IMR-90 (cell line): Measurements from ENCODE around the gene SDR39U1. TPM values are rescaled to one million over a fixed set of nuclear protein-coding genes. Genes with fewer than 3 reads are reported as not detected.

Experiments
- ATAC-seq: fragments of 200-7000 bp; cut with Tn5 transposase; 2 replicates; pipeline ENCODE4 v1.9.1; 2020; ENCODE audit warnings: low read depth, mild to moderate bottlenecking, moderate library complexity
- BruUV-seq: library from RNA; stranded (reverse); fragments of 400-500 nt; replicated peaks from 2 replicates; lab custom pipeline; 2021; lab: Mats Ljungman, UMichigan
- CTCF ChIA-PET: fragments of 300-600 bp; formaldehyde crosslinking; extraction: SDS; loops from one replicate; lab custom pipeline; 2021; ENCODE audit warnings: antibody characterized with exemption; lab: Yijun Ruan, JAX
- POLR2A ChIA-PET: fragments of 300-600 bp; sonication (Branson Sonifier 250); formaldehyde crosslinking; loops from one replicate; lab custom pipeline; 2022; ENCODE audit warnings: antibody characterized with exemption; ENCODE audit not compliant: unreplicated experiment; lab: Charles Lee
- DNase-seq: peaks from one replicate; pipeline ENCODE4 v3.0.0; 2013
- H2AFZ ChIP-seq: replicated peaks from 2 replicates; pipeline ENCODE3; 2013; ENCODE audit warnings: low read length, mild to moderate bottlenecking; ENCODE audit not compliant: poor library complexity
- H2AK5ac ChIP-seq: 2 replicates; pipeline ENCODE4 v1.6.1; 2013; ENCODE audit warnings: low read depth, low read length, inconsistent platforms
- H2AK9ac ChIP-seq: replicated peaks from 2 replicates; pipeline ENCODE3; 2013; ENCODE audit warnings: mild to moderate bottlenecking, low read depth, low read length, moderate library complexity; ENCODE audit not compliant: poor library complexity
- H2BK120ac ChIP-seq: 2 replicates; pipeline ENCODE4 v1.6.1; 2013; ENCODE audit warnings: low read depth, low read length, inconsistent platforms
- H2BK15ac ChIP-seq: 3 replicates; pipeline ENCODE4 v1.6.1; 2013; ENCODE audit warnings: low read depth, low read length, inconsistent platforms
- H2BK20ac ChIP-seq: 2 replicates; pipeline ENCODE4 v1.6.1; 2013; ENCODE audit warnings: low read depth, mild to moderate bottlenecking, inconsistent platforms, low read length, moderate library complexity
- H2BK5ac ChIP-seq: 2 replicates; pipeline ENCODE4 v1.6.1; 2013; ENCODE audit warnings: mild to moderate bottlenecking, low read depth, low read length, inconsistent platforms; ENCODE audit not compliant: poor library complexity, severe bottlenecking
- H3K14ac ChIP-seq: replicated peaks from 2 replicates; pipeline ENCODE4 v1.6.1; 2013; ENCODE audit warnings: low read depth, low read length, inconsistent platforms
- H3K18ac ChIP-seq: 2 replicates; pipeline ENCODE4 v1.6.1; 2013; ENCODE audit warnings: low read depth, low read length, control low read depth
- H3K23ac ChIP-seq: 2 replicates; pipeline ENCODE4 v1.6.1; 2013; ENCODE audit warnings: low read depth, low read length, inconsistent platforms
- H3K27ac ChIP-seq: 2 replicates; pipeline ENCODE4 v1.5.1; 2013; ENCODE audit warnings: mild to moderate bottlenecking, control low read depth, low read length; ENCODE audit not compliant: insufficient read depth
- H3K27me3 ChIP-seq: 2 replicates; pipeline ENCODE4 v1.6.1; 2013; ENCODE audit warnings: low read length; ENCODE audit not compliant: control insufficient read depth, insufficient read depth
- H3K36me3 ChIP-seq: 2 replicates; pipeline ENCODE4 v1.6.1; 2013; ENCODE audit warnings: low read length, mixed read lengths; ENCODE audit not compliant: control insufficient read depth, insufficient read depth
- H3K4ac ChIP-seq: 2 replicates; pipeline ENCODE4 v1.6.1; 2013; ENCODE audit warnings: low read depth, low read length, inconsistent platforms
- H3K4me1 ChIP-seq: 2 replicates; pipeline ENCODE4 v1.6.1; 2013; ENCODE audit warnings: low read length, mixed read lengths; ENCODE audit not compliant: control insufficient read depth, insufficient read depth
- H3K4me2 ChIP-seq: 2 replicates; pipeline ENCODE4 v1.6.1; 2013; ENCODE audit warnings: low read depth, mild to moderate bottlenecking, control low read depth, low read length, moderate library complexity
- H3K4me3 ChIP-seq: 2 replicates; pipeline ENCODE4 v1.5.1; 2013; ENCODE audit warnings: low read depth, mild to moderate bottlenecking, control low read depth, low read length, moderate library complexity; ENCODE audit not compliant: insufficient read depth
- H3K56ac ChIP-seq: 2 replicates; pipeline ENCODE4 v1.6.1; 2013; ENCODE audit warnings: low read length, inconsistent platforms; ENCODE audit not compliant: insufficient read depth; ENCODE audit errors: extremely low read depth
- H3K79me1 ChIP-seq, 2 experiments: 2 replicates each; pipeline ENCODE4 v1.6.1; 2013; ENCODE audit warnings: low read length in 2 of 2, inconsistent platforms in 1 of 2, low read depth in 1 of 2
- H3K9ac ChIP-seq: 2 replicates; pipeline ENCODE4 v1.6.1; 2013; ENCODE audit warnings: low read depth, low read length, control low read depth
- H3K9me1 ChIP-seq: 2 replicates; pipeline ENCODE4 v1.6.1; 2013; ENCODE audit warnings: low read length, inconsistent platforms; ENCODE audit not compliant: insufficient read depth
- H3K9me3 ChIP-seq: 2 replicates; pipeline ENCODE4 v1.6.1; 2013; ENCODE audit warnings: low read length; ENCODE audit not compliant: control insufficient read depth, insufficient read depth
- H4K20me1 ChIP-seq: 2 replicates; pipeline ENCODE4 v1.6.1; 2013; ENCODE audit warnings: low read length, inconsistent platforms; ENCODE audit not compliant: insufficient read depth
- H4K5ac ChIP-seq: 2 replicates; pipeline ENCODE4 v1.6.1; 2013; ENCODE audit warnings: mild to moderate bottlenecking, low read depth, low read length, control low read depth
- H4K8ac ChIP-seq, 2 experiments: 2 replicates each; pipeline ENCODE4 v1.6.1; 2013; ENCODE audit warnings: low read depth in 2 of 2, low read length in 2 of 2, control low read depth in 1 of 2, inconsistent platforms in 1 of 2
- H4K91ac ChIP-seq: 2 replicates; pipeline ENCODE4 v1.6.1; 2013; ENCODE audit warnings: low read depth, low read length, inconsistent platforms; ENCODE audit not compliant: insufficient read depth
- BHLHE40 ChIP-seq: fragments of 150-350 bp; IDR thresholded peaks from 2 replicates; pipeline ENCODE4 v1.6.1; 2016; ENCODE audit warnings: mild to moderate bottlenecking, low read depth, low read length
- CEBPB ChIP-seq: IDR thresholded peaks from 2 replicates; pipeline ENCODE4 v1.6.1; 2012; ENCODE audit warnings: low read depth, low read length, improper control_type of control experiment
- CHD1 ChIP-seq: IDR thresholded peaks from 2 replicates; pipeline ENCODE4 v1.6.1; 2012; ENCODE audit warnings: low read depth, low read length, improper control_type of control experiment
- FOS ChIP-seq: fragments of 150-350 bp; IDR thresholded peaks from 2 replicates; pipeline ENCODE4 v1.6.1; 2016; ENCODE audit warnings: low read depth, low read length
- MAFK ChIP-seq: IDR thresholded peaks from 2 replicates; pipeline ENCODE4 v1.6.1; 2012; ENCODE audit warnings: low read depth, low read length, improper control_type of control experiment
- MXI1 ChIP-seq: IDR thresholded peaks from 2 replicates; pipeline ENCODE4 v1.6.1; 2012; ENCODE audit warnings: low read depth, mild to moderate bottlenecking, low read length, moderate library complexity, borderline replicate concordance
- POLR2A ChIP-seq: IDR thresholded peaks from 2 replicates; pipeline ENCODE4 v1.6.1; 2012; ENCODE audit warnings: mild to moderate bottlenecking, low read depth, low read length
- RCOR1 ChIP-seq: IDR thresholded peaks from 2 replicates; pipeline ENCODE4 v1.6.1; 2012; ENCODE audit warnings: mild to moderate bottlenecking, low read length, improper control_type of control experiment; ENCODE audit not compliant: insufficient replicate concordance
- RFX5 ChIP-seq: IDR thresholded peaks from 2 replicates; pipeline ENCODE4 v1.8.0; 2012; ENCODE audit warnings: low read depth, mild to moderate bottlenecking, low read length, moderate library complexity
- SMC3 ChIP-seq: fragments of 150-350 bp; IDR thresholded peaks from 2 replicates; pipeline ENCODE4 v1.6.1; 2016; ENCODE audit warnings: low read depth, mild to moderate bottlenecking, antibody characterized with exemption, low read length, moderate library complexity
- WGBS, 2 experiments: methylation state at CpG; one replicate each; pipeline versions ENCODE4 v1.1.5 to v1.1.7; 2013; ENCODE audit warnings: missing lambda C conversion rate in 2 of 2; ENCODE audit not compliant: insufficient read length in 1 of 2; ENCODE audit errors: extremely low coverage in 2 of 2; 5-methylcytosine and 5-hydroxymethylcytosine counted together
- dilution Hi-C: fragments of 300-500 bp; cut with HindIII; formaldehyde crosslinking; loops from one replicate; pipeline ENCODE4 v1.14.3; 2018; ENCODE audit warnings: low sequenced_read_pairs; ENCODE audit not compliant: unreplicated experiment
- in situ Hi-C: fragments of 300-500 bp; cut with MboI; formaldehyde crosslinking; loops from 3 replicates; pipeline ENCODE4 v1.14.3; 2019; ENCODE audit warnings: low sequenced_read_pairs, inconsistent platforms, mixed read lengths
- intact Hi-C: fragments of 100-400 bp; cut with micrococcal nuclease; formaldehyde crosslinking; loops from 2 replicates; pipeline ENCODE4 v1.10.0; 2022
- polyA plus RNA-seq, 3 experiments: library from polyadenylated mRNA; depleted of rRNA; stranded (reverse); fragments of >200 nt; gene quantifications; 2 replicates each; pipeline ENCODE4 v1.2.3, GENCODE V29; 2012; ENCODE audit warnings: low replicate concordance in 1 of 3
- total RNA-seq: library from RNA; depleted of rRNA; stranded (reverse); fragments of >200 nt; gene quantifications from 2 replicates; pipeline ENCODE4 v1.2.3, GENCODE V29; 2012
- TF ChIP-seq, protein P1 (sequence below): fragments of 150-350 bp; IDR thresholded peaks from 2 replicates; pipeline ENCODE4 v1.6.1; 2016; ENCODE audit warnings: low read depth, mild to moderate bottlenecking, low read length, moderate library complexity, borderline replicate concordance
- TF ChIP-seq, protein P2 (sequence below): fragments of 150-350 bp; IDR thresholded peaks from 2 replicates; pipeline ENCODE4 v1.6.1; 2017; ENCODE audit warnings: mild to moderate bottlenecking, antibody characterized with exemption, low read length, low read depth

Gene SDR39U1
- total and polyA plus RNA-seq, 2 of the 4 experiments (the other 2 are of a cell fraction): 7.5 to 46.3 TPM

DNA sequence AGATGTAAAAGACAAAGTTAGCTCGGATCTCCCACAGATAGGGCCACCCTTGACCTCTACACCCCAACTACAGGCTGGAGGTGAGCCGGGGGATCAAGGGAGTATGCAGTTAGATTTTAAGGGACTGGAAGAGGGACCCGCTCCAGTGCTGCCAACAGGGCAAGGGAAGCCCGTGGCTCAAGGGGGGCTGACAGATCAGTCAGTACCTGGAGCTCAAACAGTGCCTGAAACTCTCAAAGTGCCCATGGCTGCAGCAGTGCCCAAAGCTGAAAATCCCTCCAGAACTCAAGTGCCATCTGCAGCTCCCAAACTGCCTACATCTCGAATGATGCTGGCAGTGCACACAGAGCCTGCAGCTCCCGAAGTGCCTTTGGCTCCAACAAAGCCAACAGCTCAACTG is 33.4 kb downstream of the SDR39U1 start:
- Histone ChIP-seq H2AK9ac (no peak overlapping the region), H4K8ac (no peak overlapping the region), H3K27ac (no peak overlapping the region), H3K23ac (no peak overlapping the region), H2BK20ac (no peak overlapping the region), H3K79me1 (no peaks in the 10 kb centered on the region; a peak in 1 of 4 replicates), H3K4me3 (no peak overlapping the region), H3K9me1 (peaks cover 6% of the 10 kb centered on the region; the same call in 1 of the 2 replicates), H3K4me1 (no peaks in the 10 kb centered on the region), H3K9ac (no peak overlapping the region), H3K18ac (no peak overlapping the region), H4K5ac (no peak overlapping the region), H4K91ac (no peak overlapping the region), H3K36me3 (peaks cover 34% of the 10 kb centered on the region; the same call in 1 of the 2 replicates), H2BK15ac (no peak overlapping the region), H3K56ac (no peak overlapping the region), H2BK120ac (no peak overlapping the region), H3K9me3 (no peaks in the 10 kb centered on the region), H4K20me1 (0 out of 2 replicates have a peak, but pooled peaks cover 3% of the 10 kb centered on the region), H3K4me2 (no peak overlapping the region), H3K27me3 (no peaks in the 10 kb centered on the region), H2AFZ (no peak overlapping the region), H2BK5ac (no peak overlapping the region), H3K14ac (no peak overlapping the region), H3K4ac (no peak overlapping the region), H2AK5ac (no peak overlapping the region)
- in situ Hi-C loops (no loop called here), dilution Hi-C loops (no loop called here), intact Hi-C loops (no loop called here)
- ATAC-seq (no peak), DNase-seq (no peak)
- WGBS, 2 experiments: 86% methylated on average over 1 of the region's 6 CpGs; no CpG with 5 or more reads in 1 of the 2 experiments
- ChIA-PET CTCF (interaction anchor here (1.2 kb wide), 1 partner anchor 27 kb away, joined by 4 read pairs; no protein-coding TSS in a partner anchor), POLR2A (no interaction called here)
- TF ChIP-seq MXI1 (no peak), SMC3 (no peak), MAFK (no peak), RFX5 (no peak), POLR2A (no peak), CEBPB (no peak), RCOR1 (no peak), CHD1 (no peak), FOS (no peak), BHLHE40 (no peak)
- TF ChIP-seq, protein P1, sequence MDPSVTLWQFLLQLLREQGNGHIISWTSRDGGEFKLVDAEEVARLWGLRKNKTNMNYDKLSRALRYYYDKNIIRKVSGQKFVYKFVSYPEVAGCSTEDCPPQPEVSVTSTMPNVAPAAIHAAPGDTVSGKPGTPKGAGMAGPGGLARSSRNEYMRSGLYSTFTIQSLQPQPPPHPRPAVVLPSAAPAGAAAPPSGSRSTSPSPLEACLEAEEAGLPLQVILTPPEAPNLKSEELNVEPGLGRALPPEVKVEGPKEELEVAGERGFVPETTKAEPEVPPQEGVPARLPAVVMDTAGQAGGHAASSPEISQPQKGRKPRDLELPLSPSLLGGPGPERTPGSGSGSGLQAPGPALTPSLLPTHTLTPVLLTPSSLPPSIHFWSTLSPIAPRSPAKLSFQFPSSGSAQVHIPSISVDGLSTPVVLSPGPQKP: no peak
- TF ChIP-seq, protein P2, sequence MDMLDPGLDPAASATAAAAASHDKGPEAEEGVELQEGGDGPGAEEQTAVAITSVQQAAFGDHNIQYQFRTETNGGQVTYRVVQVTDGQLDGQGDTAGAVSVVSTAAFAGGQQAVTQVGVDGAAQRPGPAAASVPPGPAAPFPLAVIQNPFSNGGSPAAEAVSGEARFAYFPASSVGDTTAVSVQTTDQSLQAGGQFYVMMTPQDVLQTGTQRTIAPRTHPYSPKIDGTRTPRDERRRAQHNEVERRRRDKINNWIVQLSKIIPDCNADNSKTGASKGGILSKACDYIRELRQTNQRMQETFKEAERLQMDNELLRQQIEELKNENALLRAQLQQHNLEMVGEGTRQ: no peak
- BruUV-seq: no TSS peak
